CD4-positive, alpha-beta T cell (primary cell): ENCODE data around the gene PNPLA7. TPM values are rescaled to one million over a fixed set of nuclear protein-coding genes. Genes with fewer than 3 reads are reported as not detected.

Experiments
- ATAC-seq: fragments of 200-7000 bp; cut with Tn5 transposase; one replicate; pipeline ENCODE4 v1.10.0; 2022; ENCODE audit warnings: mild to moderate bottlenecking; ENCODE audit not compliant: poor library complexity
- CTCF ChIA-PET: fragments of 350-600 bp; sonication (Branson Sonifier 250); formaldehyde crosslinking; loops from one replicate; lab custom pipeline; 2021; ENCODE audit warnings: antibody characterized with exemption, inconsistent platforms; lab: Charles Lee
- POLR2A ChIA-PET: fragments of 350-600 bp; sonication (Branson Sonifier 250); formaldehyde crosslinking; loops from one replicate; lab custom pipeline; 2021; ENCODE audit warnings: antibody characterized with exemption, inconsistent platforms; lab: Charles Lee
- DNase-seq, 14 experiments: peaks; one replicate each; pipeline ENCODE4 v3.0.0-alpha.2; 2013 to 2020; ENCODE audit warnings: mixed read lengths in 2 of 14
- H3K27ac ChIP-seq, 2 donors: one replicate each; pipeline versions ENCODE4 v1.5.1 to v1.7.0; 2013; ENCODE audit warnings: low read length in 2 of 2, low read depth in 1 of 2, mild to moderate bottlenecking in 1 of 2
- H3K27me3 ChIP-seq, 2 experiments: 1 replicate in 1 of 2; 2 replicates in 1 of 2; pipeline versions ENCODE4 v1.6.1 to v1.7.0; 2013; ENCODE audit warnings: low read length in 2 of 2, control low read depth in 1 of 2, mild to moderate bottlenecking in 1 of 2, moderate library complexity in 1 of 2; ENCODE audit not compliant: insufficient read depth in 2 of 2, control insufficient read depth in 1 of 2
- H3K36me3 ChIP-seq: one replicate; pipeline ENCODE4 v1.6.1; 2013; ENCODE audit warnings: low read length, control low read depth; ENCODE audit not compliant: insufficient read depth
- H3K4me1 ChIP-seq: one replicate; pipeline ENCODE4 v1.6.1; 2013; ENCODE audit warnings: low read length, control low read depth; ENCODE audit not compliant: insufficient read depth
- H3K4me3 ChIP-seq: one replicate; pipeline ENCODE4 v1.5.1; 2013; ENCODE audit warnings: mild to moderate bottlenecking, low read length, moderate library complexity
- H3K9me3 ChIP-seq, 2 experiments: 1 replicate in 1 of 2; 2 replicates in 1 of 2; pipeline versions ENCODE4 v1.6.1 to v1.7.0; 2013; ENCODE audit warnings: low read length in 2 of 2, mild to moderate bottlenecking in 2 of 2, control low read depth in 1 of 2, moderate library complexity in 1 of 2; ENCODE audit not compliant: control insufficient read depth in 1 of 2, insufficient read depth in 1 of 2
- H3K27ac Mint-ChIP-seq: one replicate; pipeline ENCODE4 v1.8.0; 2020; ENCODE audit warnings: mixed read lengths
- H3K27me3 Mint-ChIP-seq: one replicate; pipeline ENCODE4 v1.8.0; 2021; ENCODE audit warnings: mixed read lengths
- H3K36me3 Mint-ChIP-seq: one replicate; pipeline ENCODE4 v1.8.0; 2021; ENCODE audit warnings: low read depth, mixed read lengths
- H3K4me1 Mint-ChIP-seq: one replicate; pipeline ENCODE4 v1.8.0; 2021; ENCODE audit warnings: low read depth, mixed read lengths
- H3K4me3 Mint-ChIP-seq: one replicate; pipeline ENCODE4 v1.8.0; 2020; ENCODE audit warnings: mild to moderate bottlenecking, mixed read lengths
- H3K9me3 Mint-ChIP-seq: one replicate; pipeline ENCODE4 v1.8.0; 2020; ENCODE audit warnings: mixed read lengths
- intact Hi-C, 2 experiments: fragments of 100-400 bp; cut with DNase I in 1 of 2; cut with micrococcal nuclease in 1 of 2; formaldehyde crosslinking; loops; one replicate each; pipeline versions ENCODE4 v1.15.1 to v1.9.0; 2023 to 2025; cut with DNase I, micrococcal nuclease
- total RNA-seq, 174 experiments: library from RNA in 2 of 174; stranded (reverse) in 2 of 174; gene quantifications; one replicate each; pipeline ENCODE4 v1.2.3 and lab custom pipeline; 2021 to 2026
- TF ChIP-seq, protein P1 (sequence below): fragments of 200-600 bp; IDR thresholded peaks from one replicate; pipeline ENCODE4 v1.8.0; 2022; ENCODE audit warnings: antibody characterized with exemption, mild to moderate bottlenecking

The PNPLA7 gene
- total RNA-seq, 2 experiments from 2014 or later: 7.8 to 8.4 TPM

DNA sequence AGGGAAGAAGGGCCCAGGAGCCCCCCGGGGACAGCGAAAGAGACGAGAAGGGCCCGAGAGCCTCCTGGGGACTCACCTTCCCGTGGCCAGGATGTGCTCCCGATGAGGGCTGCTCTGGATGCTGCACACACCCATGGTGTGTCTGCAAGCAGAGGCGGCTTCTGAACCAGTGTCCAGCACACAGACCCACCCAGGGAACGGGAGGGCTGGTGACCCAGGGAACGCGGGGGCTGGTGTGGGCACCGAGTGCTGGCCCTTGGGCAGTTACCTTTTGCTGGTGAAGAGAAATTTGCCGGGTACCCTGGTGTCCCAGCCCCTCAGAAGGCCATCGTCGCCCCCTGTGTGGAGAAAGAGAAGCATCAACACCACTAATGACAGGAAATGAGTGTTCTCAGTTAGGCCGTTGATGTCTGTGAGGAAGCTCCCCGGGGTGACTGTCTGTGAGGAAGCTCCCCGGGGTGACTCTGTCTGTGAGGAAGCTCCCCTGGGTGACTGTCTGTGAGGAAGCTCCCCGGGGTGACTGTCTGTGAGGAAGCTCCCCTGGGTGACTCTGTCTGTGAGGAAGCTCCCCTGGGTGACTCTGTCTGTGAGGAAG lies 14.7 kb upstream of the PNPLA7 start:
- Histone ChIP-seq H3K27ac (no peak overlapping the region), H3K4me3 (no peak overlapping the region), H3K4me1 (no peaks in the 10 kb centered on the region), H3K27me3 (no peaks in the 10 kb centered on the region), H3K36me3 (peaks cover 23% of the 10 kb centered on the region), H3K9me3 (no peaks in the 10 kb centered on the region)
- Mint-ChIP-seq H3K27ac (no peak overlapping the region), H3K4me1 (no peaks in the 10 kb centered on the region), H3K4me3 (no peak overlapping the region), H3K36me3 (peaks cover 39% of the 10 kb centered on the region), H3K9me3 (no peaks in the 10 kb centered on the region), H3K27me3 (no peaks in the 10 kb centered on the region)
- TF ChIP-seq, protein P1, sequence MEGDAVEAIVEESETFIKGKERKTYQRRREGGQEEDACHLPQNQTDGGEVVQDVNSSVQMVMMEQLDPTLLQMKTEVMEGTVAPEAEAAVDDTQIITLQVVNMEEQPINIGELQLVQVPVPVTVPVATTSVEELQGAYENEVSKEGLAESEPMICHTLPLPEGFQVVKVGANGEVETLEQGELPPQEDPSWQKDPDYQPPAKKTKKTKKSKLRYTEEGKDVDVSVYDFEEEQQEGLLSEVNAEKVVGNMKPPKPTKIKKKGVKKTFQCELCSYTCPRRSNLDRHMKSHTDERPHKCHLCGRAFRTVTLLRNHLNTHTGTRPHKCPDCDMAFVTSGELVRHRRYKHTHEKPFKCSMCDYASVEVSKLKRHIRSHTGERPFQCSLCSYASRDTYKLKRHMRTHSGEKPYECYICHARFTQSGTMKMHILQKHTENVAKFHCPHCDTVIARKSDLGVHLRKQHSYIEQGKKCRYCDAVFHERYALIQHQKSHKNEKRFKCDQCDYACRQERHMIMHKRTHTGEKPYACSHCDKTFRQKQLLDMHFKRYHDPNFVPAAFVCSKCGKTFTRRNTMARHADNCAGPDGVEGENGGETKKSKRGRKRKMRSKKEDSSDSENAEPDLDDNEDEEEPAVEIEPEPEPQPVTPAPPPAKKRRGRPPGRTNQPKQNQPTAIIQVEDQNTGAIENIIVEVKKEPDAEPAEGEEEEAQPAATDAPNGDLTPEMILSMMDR: no peak
- POLR2A ChIA-PET: no interaction called here
- intact Hi-C loops: no loop called here
- no peak for DNase-seq
- ATAC-seq: no peak
- CTCF ChIA-PET: no interaction called here

DNA sequence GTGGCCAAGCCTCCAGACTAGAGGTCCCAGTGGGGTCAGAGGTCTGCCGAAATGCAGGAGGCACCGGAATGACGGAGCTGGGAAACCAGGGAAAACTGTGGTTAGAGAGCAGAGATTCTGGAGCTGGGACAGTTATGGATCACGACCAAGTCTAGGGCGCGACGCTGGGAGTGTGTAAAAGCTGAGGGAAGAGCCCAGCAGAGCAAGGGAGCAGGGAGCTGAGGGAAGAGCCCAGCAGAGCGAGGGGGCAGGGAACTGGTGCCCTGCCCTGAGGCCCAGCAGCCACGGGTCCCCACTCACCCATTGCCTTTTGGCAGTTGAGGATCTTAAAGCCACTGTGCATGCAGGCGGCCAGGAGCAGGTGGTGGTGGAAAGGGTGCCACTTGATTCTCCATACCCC lies 13.9 kb upstream of the PNPLA7 start:
- Histone ChIP-seq H3K27ac (no peak overlapping the region), H3K4me3 (no peak overlapping the region), H3K36me3 (peaks cover 23% of the 10 kb centered on the region), H3K27me3 (no peaks in the 10 kb centered on the region), H3K4me1 (no peaks in the 10 kb centered on the region), H3K9me3 (no peaks in the 10 kb centered on the region)
- Mint-ChIP-seq H3K4me1 (no peaks in the 10 kb centered on the region), H3K9me3 (no peaks in the 10 kb centered on the region), H3K27me3 (no peaks in the 10 kb centered on the region), H3K36me3 (peaks cover 46% of the 10 kb centered on the region), H3K4me3 (no peak overlapping the region), H3K27ac (peak overlapping the region; percentile 63)
- no peak for DNase-seq
- CTCF ChIA-PET: no interaction called here
- intact Hi-C loops: no loop called here
- no peak for ATAC-seq
- TF ChIP-seq, protein P1: no peak
- POLR2A ChIA-PET: interaction anchor here (1.9 kb wide), 1 partner anchor 12 kb away, joined by 7 read pairs; the partner anchor contains the start of gene MRPL41

DNA sequence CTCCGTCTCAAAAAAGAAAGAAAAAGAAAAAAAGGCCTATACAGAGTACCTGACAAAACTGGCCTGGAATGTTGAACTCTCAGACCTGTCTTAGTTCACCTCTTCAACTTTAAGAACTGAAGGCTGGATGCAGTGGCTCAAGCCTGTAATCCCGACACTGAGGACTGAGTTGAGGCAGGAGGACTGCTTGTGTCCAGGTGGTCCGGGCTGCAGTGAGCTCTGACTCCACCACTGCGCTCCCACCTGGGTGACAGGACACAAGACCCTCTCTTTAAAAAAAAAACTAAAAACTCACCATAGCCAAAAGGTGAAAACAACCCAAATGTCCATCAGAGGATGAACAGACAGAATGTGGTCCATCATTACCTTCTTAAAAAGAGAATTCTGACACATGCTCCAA lies 7.9 kb upstream of the PNPLA7 start:
- Mint-ChIP-seq H3K9me3 (no peaks in the 10 kb centered on the region), H3K4me1 (no peaks in the 10 kb centered on the region), H3K4me3 (no peak overlapping the region), H3K36me3 (peaks cover 63% of the 10 kb centered on the region), H3K27me3 (no peaks in the 10 kb centered on the region), H3K27ac (no peak overlapping the region)
- no peak for ATAC-seq
- TF ChIP-seq, protein P1: no peak
- CTCF ChIA-PET: no interaction called here
- POLR2A ChIA-PET: no interaction called here
- no peak for DNase-seq
- no peak overlapping the region for H3K27ac ChIP-seq
- intact Hi-C loops: no loop called here
- no peaks in the 10 kb centered on the region for H3K4me1 ChIP-seq
- H3K9me3 ChIP-seq: no peaks in the 10 kb centered on the region
- H3K36me3 ChIP-seq: peaks cover 37% of the 10 kb centered on the region
- H3K4me3 ChIP-seq: no peak overlapping the region
- no peaks in the 10 kb centered on the region for H3K27me3 ChIP-seq
